Measurements from ENCODE around the gene HOXB1. TPM values are rescaled to one million over a fixed set of nuclear protein-coding genes. Genes with fewer than 3 reads are reported as not detected.

HOXB1 gene
- total and polyA plus RNA-seq, 4 donors: not detected

GRCh38 chr17:48502901-48503300, 27.9 kb downstream of the HOXB1 start (continued):
- TF ChIP-seq EGR1 (IDR thresholded peaks at IDR 0.05; ENCODE audit: low read depth in 2 of 2): no peak
- TF ChIP-seq GABPA (IDR thresholded peaks at IDR 0.05 in 1 of 2, conservative IDR thresholded peaks at IDR 0.05 in 1 of 2): no peak
- TF ChIP-seq, protein P1, sequence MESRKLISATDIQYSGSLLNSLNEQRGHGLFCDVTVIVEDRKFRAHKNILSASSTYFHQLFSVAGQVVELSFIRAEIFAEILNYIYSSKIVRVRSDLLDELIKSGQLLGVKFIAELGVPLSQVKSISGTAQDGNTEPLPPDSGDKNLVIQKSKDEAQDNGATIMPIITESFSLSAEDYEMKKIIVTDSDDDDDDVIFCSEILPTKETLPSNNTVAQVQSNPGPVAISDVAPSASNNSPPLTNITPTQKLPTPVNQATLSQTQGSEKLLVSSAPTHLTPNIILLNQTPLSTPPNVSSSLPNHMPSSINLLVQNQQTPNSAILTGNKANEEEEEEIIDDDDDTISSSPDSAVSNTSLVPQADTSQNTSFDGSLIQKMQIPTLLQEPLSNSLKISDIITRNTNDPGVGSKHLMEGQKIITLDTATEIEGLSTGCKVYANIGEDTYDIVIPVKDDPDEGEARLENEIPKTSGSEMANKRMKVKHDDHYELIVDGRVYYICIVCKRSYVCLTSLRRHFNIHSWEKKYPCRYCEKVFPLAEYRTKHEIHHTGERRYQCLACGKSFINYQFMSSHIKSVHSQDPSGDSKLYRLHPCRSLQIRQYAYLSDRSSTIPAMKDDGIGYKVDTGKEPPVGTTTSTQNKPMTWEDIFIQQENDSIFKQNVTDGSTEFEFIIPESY (IDR thresholded peaks at IDR 0.05): no peak

DNA sequence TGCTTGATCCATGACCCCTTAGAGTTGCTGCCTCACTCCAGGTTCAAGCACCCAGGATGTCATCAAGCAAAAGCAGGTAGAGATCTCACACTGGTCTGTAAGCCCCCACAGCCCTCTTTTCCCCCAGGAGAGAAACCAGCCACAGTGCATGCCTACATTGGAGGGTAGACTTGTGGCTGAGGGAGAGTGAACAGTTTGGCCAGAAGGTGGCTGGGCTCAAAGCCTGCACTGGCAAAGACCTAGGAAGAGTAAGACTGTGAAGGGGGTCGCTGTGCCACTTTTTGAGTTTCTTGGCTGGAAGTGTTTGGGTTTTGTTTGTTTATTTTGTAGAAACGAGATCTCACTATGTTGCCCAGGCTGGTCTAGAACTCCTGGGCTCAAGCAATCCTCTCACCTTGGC, 28.5 kb downstream of the HOXB1 start:
- Histone ChIP-seq H3K9ac (ENCODE audit: low read depth in 1 of 2, low read length in 2 of 2) (no peak overlapping the region), H3K36me3 (ENCODE audit: control insufficient read depth in 4 of 4, insufficient read depth in 3 of 4, low read depth in 1 of 4, low read length in 3 of 4) (no peaks in the 10 kb centered on the region), H3K9me3 (ENCODE audit: control insufficient read depth in 4 of 4, low read length in 3 of 4) (no peaks in the 10 kb centered on the region), H3K4me1 (ENCODE audit: control insufficient read depth in 4 of 4, insufficient read depth in 4 of 4, low read length in 3 of 4) (no peaks in the 10 kb centered on the region), H3K27me3 (ENCODE audit: control insufficient read depth in 4 of 4, insufficient read depth in 4 of 4, low read length in 3 of 4) (peaks cover 0 to 17% (median 0%) of the 10 kb centered on the region in 4 donors), H3K4me3 (ENCODE audit: low read depth in 1 of 3, low read length in 3 of 3) (no peak overlapping the region), H3K27ac (ENCODE audit: low read depth in 1 of 2, low read length in 2 of 2) (no peak overlapping the region)
- TF ChIP-seq EGR1 (IDR thresholded peaks at IDR 0.05; ENCODE audit: low read depth in 2 of 2) (no peak), JUND (IDR thresholded peaks at IDR 0.05) (no peak), FOXA1 (IDR thresholded peaks at IDR 0.05) (no peak), TAF1 (conservative IDR thresholded peaks at IDR 0.05) (no peak), RXRA (IDR thresholded peaks at IDR 0.05) (no peak), RAD21 (IDR thresholded peaks at IDR 0.05) (no peak), NR2F2 (IDR thresholded peaks at IDR 0.05) (no peak), GABPA (IDR thresholded peaks at IDR 0.05 in 1 of 2, conservative IDR thresholded peaks at IDR 0.05 in 1 of 2) (no peak), FOXA2 (IDR thresholded peaks at IDR 0.05) (no peak), HNF4G (IDR thresholded peaks at IDR 0.05) (no peak)
- TF ChIP-seq, protein P2, sequence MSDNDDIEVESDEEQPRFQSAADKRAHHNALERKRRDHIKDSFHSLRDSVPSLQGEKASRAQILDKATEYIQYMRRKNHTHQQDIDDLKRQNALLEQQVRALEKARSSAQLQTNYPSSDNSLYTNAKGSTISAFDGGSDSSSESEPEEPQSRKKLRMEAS (IDR thresholded peaks at IDR 0.05): no peak
- TF ChIP-seq, protein P3, sequence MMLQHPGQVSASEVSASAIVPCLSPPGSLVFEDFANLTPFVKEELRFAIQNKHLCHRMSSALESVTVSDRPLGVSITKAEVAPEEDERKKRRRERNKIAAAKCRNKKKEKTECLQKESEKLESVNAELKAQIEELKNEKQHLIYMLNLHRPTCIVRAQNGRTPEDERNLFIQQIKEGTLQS (IDR thresholded peaks at IDR 0.05): no peak
- WGBS: 71% methylated on average over 2 of the region's 2 CpGs
- DNase-seq (ENCODE audit: low spot score): no peak

DNA sequence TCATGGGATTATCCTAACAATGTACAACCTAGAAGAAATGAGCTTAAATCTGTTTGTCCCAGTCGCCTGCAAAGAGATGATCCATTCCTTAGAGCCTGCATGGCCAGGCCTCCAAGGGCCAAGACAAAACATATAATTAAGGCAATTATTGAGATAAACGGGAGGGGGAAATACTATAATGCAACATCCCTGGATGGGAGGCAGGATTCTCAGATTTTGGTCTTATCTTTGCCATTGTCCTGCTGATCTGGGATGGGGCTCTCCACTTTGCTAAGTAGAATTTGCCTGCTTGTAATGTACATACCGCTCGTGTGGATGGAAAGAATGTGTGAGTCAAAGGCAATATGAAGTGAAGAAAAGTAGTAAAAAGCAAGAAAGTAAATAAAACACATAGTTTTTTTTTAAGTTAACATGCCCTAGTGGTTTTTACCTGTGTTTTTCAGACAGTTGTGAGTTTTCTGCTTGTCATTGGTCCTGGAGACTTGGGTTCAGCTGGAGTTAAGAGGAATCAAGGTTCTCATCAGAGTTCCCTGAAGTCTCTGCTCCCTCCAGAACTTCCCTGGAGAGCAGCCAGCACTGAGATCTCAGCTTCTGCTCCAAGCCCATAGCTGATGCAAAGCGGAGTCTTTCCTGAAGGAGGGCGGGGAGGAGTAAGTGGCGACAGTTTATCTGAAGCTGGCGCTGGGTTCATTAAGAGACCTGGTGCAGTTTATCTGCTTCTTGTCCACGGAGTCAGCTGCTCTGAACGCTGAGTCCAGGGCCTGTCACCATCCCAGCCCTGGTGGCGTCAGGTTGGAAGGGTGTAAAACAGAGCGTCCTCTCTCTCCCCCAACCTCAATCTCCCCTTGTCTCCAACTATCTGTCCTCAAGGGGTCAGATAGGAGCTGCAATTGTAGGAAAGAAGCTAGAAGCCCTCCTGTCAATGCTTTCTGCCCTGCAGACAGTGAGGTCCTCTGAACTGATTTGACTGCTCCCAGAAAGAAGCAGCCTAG, 30.1 kb downstream of the HOXB1 start:
- Histone ChIP-seq H3K27me3 (ENCODE audit: control insufficient read depth in 4 of 4, insufficient read depth in 4 of 4, low read length in 3 of 4) (peaks cover 0 to 17% (median 0%) of the 10 kb centered on the region in 4 donors), H3K9ac (ENCODE audit: low read depth in 1 of 2, low read length in 2 of 2) (no peak overlapping the region), H3K36me3 (ENCODE audit: control insufficient read depth in 4 of 4, insufficient read depth in 3 of 4, low read depth in 1 of 4, low read length in 3 of 4) (no peaks in the 10 kb centered on the region), H3K27ac (ENCODE audit: low read depth in 1 of 2, low read length in 2 of 2) (no peak overlapping the region), H3K9me3 (ENCODE audit: control insufficient read depth in 4 of 4, low read length in 3 of 4) (no peaks in the 10 kb centered on the region), H3K4me1 (ENCODE audit: control insufficient read depth in 4 of 4, insufficient read depth in 4 of 4, low read length in 3 of 4) (no peaks in the 10 kb centered on the region), H3K4me3 (ENCODE audit: low read depth in 1 of 3, low read length in 3 of 3) (no peak overlapping the region)
- TF ChIP-seq RAD21 (IDR thresholded peaks at IDR 0.05) (peak; percentile 4 to 46), JUND (IDR thresholded peaks at IDR 0.05) (no peak), EGR1 (IDR thresholded peaks at IDR 0.05; ENCODE audit: low read depth in 2 of 2) (no peak), NR2F2 (IDR thresholded peaks at IDR 0.05) (no peak), RXRA (IDR thresholded peaks at IDR 0.05) (no peak), HNF4A (conservative IDR thresholded peaks at IDR 0.05) (no peak), REST (IDR thresholded peaks at IDR 0.05) (no peak), SP1 (IDR thresholded peaks at IDR 0.05) (peak; percentile 7), HNF4G (IDR thresholded peaks at IDR 0.05) (no peak), FOXA1 (IDR thresholded peaks at IDR 0.05) (no peak)
- WGBS: 49% methylated on average over 12 of the region's 12 CpGs
- no peak for DNase-seq (ENCODE audit: low spot score)
